GM19238 (cell line): ENCODE data around the gene PIK3R3.
"Not testable (repeated sequence)": the region's sequence is repeated elsewhere in the genome, so short reads cannot be mapped to it uniquely, and the experiment has no call there.

Source experiments
- DNase-seq: peaks from one replicate; pipeline ENCODE4 v3.0.0; 2011; ENCODE audit warnings: low spot score; ENCODE audit not compliant: insufficient read length

Gene PIK3R3

GRCh38 chr1:46067652-46068051 lies 64.8 kb downstream of the PIK3R3 start:
- DNase-seq = no peak

- no peak for DNase-seq
Observed at GRCh38 chr1:46065405-46065804, 67.0 kb downstream of the PIK3R3 start.

GRCh38 chr1:46064708-46065107 lies 67.7 kb downstream of the PIK3R3 start:
- DNase-seq = no peak

DNA sequence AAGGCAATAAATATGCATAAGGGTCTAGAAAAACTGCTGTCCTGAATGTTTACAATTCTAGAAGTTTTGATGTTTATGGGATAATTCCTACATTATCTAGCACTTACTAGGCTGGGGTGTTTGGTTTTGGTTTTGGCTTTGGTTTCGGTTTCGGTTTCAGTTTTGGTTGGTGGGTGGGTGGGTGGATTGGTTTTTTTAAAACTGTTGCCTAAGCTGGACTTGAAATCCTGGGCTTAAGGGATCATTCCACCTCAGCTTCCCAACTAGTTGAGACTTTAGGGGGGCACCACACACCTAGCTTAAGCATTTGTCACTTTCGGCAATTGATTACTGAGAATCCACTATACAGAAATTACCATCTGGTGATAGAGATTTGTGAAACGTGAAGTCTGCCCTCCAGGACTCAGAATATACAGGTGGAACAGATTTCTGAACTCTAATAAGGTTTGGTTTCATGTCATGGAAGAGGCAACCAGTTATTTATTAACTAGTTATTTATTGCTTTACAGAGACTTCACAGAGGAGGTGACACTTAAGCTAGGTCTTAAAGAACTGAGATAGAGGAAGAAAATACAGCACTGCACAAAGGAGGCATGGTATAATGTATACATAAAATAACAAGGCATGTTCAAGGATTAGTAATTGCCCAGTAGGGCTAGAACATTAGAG lies 69.6 kb downstream of the PIK3R3 start:
- DNase-seq = no peak

DNA sequence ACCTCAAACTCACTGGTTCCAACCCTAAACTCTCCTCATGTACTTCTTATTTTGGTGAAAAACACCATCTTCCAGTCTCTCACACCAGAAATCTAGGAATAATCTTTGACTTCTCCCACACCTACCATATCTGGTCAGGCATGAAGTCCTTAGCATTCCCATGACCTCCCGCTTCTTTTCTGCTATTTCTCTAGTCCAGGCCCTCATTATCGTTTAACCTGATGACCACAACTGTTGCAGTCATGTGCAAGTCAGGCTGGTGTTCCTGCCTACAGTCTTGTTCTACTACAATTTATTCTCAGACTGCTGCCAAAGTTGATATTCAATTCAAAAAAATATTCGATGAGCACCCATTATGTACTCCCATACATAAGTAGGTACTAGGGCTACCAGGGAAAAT lies 71.3 kb downstream of the PIK3R3 start:
- no peak for DNase-seq

- DNase-seq = no peak
Observed at GRCh38 chr1:46058936-46059335, 73.5 kb downstream of the PIK3R3 start.

DNA sequence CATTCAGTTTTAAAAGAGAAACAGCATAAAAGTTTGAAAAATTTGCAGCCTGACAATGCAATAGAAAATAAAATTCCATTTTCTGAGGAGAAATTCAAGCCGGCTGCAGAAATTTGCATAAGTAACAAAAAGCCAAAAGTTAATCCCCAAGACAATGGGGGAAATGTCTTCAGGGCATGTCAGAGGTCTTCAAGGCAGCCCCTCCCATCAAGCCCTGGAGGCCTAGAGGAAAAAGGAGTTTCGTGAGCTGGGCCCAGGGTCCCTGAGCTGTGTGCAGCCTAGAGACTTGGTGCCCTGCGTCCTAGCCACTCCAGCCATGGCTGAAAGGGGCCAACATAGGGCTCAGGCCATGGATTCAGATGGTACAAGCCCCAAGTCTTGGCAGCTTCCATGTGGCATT lies 74.6 kb downstream of the PIK3R3 start:
- DNase-seq = no peak

DNA sequence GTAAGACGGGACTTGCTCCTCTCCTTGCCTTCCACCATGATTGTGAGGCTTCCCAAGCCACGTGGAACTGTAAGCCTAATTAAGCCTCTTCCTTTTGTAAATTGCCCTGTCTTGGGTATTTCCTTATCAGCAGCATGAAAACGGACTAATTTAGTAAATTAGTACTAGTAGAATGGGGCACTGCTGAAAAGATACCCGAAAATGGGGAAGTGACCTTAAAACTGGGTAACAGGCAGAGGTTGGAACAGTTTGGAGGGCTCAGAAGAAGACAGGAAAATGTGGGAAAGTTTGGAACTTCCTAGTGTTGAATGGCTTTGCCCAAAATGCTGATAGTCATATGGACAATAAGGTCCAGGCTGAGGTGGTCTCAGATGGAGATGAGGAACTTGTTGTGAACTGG lies 75.2 kb downstream of the PIK3R3 start:
- DNase-seq = not testable (repeated sequence)

- DNase-seq = no peak
Observed at GRCh38 chr1:46056325-46056724, 76.1 kb downstream of the PIK3R3 start.

- no peak for DNase-seq
Observed at GRCh38 chr1:46053734-46054133, 78.7 kb downstream of the PIK3R3 start.

- DNase-seq = no peak
Observed at GRCh38 chr1:46044116-46044515, 88.3 kb downstream of the PIK3R3 start.

DNA sequence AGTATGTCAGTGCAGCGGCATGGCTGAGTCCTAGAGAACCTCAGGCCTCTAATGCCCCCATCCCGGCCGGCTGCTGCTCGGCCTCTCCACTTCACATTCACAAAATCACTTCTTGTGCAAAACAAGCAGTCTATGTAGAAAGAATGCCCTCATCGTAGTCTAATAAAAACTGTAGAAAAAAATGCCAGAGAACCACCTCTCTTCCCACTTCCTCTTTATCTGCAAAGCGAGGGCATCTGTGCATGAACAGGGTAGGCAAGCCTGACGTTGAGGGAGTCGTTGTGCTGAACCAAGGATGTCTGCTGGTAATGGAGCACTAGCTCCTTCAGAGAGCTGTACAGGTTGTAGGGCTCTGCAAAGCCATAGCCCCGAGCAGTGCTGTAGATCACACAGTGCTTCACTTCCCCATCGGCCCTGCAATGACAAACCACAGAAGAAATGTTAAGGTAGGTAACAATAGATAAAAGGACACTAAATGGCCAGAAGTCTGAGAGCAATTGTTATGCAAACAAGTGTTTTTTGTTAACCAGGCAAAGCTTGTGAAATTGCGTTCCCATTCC lies 88.9 kb downstream of the PIK3R3 start:
- peak; percentile 53 for DNase-seq

DNA sequence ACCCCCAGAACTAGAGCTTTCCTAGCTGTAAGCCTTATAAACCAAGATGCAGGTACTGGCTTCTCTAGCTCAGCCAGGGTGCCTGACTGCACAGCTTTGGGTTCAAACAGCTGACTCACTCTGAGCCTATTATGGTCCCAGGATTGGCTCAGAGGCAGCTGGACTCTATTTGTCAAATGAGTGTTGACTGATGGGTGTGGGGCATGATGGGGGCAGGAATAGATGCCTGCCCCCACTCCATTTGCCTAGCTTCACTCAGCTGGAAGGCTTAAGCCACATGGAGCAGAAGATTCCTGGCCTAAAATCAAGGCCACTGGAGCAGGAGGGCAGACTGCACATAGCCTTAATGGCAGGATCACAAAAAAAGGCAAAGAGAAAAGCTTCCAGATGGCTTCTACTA lies 90.5 kb downstream of the PIK3R3 start:
- no peak for DNase-seq

DNA sequence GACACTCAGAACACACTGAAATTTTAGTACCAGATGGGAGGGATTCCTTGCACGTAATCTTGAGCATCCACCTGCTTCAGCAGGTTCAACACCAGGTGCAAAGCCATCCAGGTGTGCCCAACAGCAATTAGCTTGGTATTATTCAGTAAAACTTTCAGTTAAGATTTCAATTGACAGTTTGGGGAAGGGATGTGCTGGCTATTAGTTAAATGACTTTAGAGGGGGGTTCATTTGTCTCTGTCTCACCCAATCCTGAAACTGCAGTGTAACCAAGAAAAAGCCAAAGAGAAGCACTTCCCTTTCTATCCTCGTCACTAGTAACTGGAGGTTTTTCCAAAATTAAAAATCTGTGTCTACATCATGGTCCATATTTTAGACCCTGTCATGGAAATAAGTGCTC lies 90.9 kb downstream of the PIK3R3 start:
- no peak for DNase-seq

DNA sequence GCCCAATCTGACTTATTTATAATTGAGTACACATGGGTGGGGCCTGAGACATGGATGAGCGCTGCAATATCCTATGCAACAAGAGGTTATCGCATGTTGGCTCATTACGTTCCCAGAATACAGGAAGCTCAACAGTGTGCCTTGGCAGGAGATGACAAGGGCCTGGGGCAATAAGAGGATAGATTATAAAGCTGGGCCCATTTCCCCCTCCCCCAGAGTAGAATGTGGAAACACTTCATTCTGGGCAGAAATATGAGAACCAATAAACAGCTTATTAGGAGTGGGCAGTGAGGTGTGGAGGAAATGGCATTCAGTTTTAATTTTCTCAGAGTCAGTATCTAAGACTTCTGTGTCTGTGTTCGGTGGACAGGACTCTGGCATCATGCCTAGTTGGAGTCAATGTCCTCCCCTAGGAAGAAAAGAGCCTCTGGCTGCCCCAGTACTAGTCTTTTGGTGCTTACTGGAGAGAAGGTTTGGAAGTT lies 92.8 kb downstream of the PIK3R3 start:
- DNase-seq = no peak

DNA sequence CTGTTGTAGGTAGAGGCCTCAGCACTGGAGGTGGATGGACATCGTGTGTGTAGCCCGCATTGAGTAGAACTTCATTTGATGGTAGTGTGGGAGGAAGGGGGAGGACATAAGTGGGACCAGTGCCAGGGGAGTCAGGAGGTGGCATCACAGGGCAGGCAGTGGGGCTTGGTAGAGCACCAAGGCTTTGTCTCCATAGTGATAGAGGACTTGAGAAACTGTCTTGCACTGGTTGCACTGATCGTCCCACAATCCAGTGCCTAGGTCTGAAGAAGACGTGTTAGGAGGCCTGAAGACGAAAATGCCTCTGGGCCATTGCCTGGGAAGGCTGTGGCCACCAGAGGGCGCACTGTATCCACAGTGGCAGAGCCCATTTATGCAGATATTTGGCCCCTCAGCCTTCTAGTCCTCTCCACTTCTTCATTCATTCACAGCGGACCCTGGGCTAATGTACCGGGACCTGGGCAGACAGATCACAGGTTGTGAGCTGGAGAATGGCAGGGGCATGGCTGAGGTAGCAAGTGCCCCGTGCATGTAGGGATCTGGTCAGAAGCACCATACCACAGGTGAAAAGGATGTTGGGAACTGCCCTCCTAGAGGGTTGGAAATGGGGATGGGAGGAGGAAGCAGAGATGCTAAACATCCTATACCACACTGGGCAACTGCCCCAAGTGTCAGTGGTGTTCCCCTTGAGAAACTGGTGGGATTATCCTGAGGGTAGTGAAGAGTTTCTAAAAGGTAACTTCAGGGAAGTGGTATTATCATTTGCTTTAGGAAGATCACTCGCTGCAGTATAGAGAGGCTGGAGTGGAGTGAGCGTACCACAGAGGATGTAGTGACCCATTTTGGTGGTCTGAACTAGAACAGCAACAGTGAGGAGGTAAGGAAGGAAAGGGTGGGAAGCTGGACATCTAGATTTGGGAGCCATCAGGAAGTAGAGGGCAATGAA lies 95.3 kb downstream of the PIK3R3 start:
- DNase-seq = peak; percentile 71

- no peak for DNase-seq
Observed at GRCh38 chr1:46034601-46035516, 97.6 kb downstream of the PIK3R3 start.

DNA sequence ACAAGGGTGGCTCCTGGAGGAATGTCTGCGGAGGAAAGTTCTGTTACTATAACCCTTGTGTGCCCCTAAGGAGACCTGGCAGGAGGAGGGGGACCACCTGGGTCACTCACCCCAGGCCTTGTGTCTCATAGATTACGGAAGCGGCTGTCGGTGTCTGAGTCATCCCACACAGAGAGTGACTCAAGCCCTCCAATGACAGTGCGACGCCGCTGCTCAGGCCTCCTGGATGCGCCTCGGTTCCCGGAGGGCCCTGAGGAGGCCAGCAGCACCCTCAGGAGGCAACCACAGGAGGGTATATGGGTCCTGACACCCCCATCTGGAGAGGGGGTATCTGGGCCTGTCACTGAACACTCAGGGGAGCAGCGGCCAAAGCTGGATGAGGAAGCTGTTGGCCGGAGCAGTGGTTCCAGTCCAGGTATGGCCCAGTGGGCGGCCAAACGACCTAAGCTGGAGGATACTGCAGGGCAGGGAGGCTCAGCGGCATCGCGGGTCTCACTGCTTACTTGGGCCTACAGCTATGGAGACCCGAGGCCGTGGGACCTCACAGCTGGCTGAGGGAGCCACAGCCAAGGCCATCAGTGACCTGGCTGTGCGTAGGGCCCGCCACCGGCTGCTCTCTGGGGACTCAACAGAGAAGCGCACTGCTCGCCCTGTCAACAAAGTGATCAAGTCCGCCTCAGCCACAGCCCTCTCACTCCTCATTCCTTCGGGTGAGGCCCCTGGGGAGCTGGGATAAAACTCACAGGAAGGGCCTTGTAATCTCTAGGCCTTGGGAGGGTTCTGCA lies 101.4 kb downstream of the PIK3R3 start:
- no peak for DNase-seq

DNA sequence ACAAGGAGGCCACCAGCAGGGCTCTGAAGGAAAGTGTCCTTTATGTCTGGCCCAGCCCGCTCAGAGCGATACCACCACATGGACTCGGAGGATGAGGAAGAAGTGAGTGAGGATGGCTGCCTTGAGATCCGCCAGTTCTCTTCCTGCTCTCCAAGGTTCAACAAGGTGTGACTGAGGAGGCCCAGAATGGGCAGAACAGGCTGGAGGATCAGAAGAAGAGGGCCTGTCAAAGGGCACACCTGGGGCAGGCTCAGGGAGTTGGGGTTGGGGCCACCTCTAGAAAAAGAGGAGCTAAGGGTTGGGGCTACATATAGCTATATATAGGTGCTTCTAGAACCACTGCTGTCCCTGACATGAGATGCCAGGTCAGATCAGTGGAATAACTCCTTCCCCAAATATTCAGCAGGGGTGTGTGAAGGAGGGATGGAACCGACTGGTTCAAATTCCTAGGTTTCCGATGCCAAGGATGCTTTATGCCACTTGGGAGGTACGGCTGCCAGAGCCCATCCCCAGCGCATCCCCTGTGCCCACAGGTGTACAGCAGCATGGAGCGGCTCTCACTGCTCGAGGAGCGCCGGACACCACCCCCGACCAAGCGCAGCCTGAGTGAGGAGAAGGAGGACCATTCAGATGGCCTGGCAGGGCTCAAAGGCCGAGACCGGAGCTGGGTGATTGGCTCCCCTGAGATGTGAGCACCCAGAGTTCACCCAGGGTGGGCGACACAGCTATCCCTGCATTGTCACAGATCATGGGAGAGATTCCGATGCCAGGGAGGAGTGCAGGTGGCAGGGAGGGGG lies 102.2 kb downstream of the PIK3R3 start:
- DNase-seq = no peak
